AG20443 (cell line): ENCODE results near the gene ISL2.
A peak's percentile ranks its signal among the peaks of the same experiment; 100 is the strongest.
"Not testable (repeated sequence)": the region's sequence is repeated elsewhere in the genome, so short reads cannot be mapped to it uniquely, and the experiment has no call there.

Experiments
- DNase-seq: peaks from one replicate; pipeline ENCODE4 v3.0.0; 2012; ENCODE audit warnings: low spot score, mixed read lengths

ISL2 gene

DNA sequence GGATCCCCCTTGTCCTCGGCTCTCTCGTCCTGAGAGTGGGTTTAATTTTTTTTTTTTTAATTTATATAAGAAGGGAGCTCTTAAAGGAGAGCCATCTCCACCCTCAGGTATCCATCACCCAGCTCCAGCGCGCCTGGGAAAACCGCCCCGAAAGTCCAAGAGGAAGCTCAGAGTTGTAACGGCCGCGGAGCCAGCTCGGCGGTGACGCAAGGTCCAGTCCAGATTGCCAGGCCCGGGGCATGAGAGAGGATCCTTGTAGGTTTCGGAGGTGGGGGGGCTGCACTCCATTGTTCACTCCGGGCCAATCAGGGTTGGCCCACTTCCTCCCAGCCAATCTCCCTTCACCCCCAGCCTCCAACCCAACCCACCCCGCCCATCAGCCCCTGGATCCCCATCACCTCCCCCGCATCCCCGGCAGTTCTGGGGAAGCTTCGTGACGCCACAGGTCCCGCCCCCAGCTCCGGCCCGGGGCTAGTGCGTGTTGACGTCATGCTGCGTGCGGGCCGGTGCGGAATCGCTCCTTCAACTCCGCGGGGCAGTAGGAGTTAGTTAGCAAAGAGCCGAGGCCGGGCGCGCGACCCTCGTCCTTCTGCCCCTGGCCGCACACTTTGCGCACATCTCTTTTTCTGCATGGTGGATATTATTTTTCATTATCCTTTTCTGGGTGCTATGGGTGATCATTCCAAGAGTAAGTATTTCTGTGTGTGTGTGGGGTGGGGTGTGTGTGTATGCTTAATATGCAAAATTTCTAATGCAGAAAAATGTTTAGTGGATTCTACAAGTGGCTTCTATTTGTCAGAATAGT lies at the start of gene ISL2:
ISL2 (plus strand) TSS at position 520 of the 805 bp plus-strand sequence; CDS start at position 631, 111 bp downstream.
- peak; percentile 53 for DNase-seq

DNA sequence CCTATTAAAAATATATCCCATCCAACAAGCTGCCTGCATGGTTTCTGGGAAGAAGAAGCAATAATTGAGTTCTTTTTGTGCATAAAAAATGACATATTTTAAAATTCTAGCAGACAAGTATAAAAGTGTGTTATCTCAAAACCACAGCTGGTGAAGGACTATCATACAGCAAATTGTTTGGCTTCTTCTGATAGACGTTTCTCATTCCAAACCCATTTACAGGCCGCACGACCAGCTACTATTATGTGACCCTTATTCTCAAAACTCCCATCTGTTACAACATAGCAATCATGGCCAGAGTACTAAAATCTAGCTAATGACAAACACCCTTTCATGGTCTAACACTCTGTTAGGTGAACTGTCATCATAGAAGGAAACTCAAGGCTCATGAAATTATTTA lies 47.0 kb upstream of the ISL2 start:
- no peak for DNase-seq

DNA sequence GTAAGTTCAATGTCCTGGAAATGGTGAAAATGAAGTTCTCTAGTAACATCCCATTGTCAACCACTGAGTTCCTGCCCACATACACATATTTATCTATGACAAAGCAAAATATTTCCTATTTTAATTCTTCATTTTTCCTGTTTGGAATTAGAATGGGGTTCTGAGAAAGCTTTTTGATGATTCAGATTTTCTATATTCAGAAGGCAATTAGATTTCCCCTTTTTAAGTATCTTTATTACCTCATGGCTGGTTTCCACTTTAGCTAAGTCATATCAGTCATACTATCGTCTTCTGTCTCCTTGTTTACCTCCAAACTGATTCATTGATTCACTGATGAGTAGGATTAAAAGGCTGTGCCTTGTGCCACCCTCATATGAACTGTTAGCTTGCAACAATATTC lies 43.2 kb upstream of the ISL2 start:
- DNase-seq: no peak

DNA sequence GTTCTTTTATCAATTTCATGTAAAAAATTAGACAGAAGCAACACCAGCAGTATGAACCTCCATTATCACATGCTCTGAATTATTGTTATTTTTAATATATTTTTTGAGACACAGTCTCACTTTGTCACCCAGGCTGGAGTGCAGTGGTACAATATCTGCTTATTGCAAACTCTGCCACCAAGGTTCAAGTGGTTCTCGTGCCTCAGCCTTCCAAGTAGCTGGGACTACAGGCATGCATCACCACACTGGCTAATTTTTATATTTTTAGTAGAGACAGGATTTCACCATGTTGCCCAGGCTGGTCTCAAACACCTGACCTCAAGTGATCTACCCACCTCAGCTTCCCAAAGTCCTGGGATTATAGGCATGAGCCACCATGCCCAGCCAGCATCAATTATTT lies 42.1 kb upstream of the ISL2 start:
- DNase-seq: not testable (repeated sequence)

DNA sequence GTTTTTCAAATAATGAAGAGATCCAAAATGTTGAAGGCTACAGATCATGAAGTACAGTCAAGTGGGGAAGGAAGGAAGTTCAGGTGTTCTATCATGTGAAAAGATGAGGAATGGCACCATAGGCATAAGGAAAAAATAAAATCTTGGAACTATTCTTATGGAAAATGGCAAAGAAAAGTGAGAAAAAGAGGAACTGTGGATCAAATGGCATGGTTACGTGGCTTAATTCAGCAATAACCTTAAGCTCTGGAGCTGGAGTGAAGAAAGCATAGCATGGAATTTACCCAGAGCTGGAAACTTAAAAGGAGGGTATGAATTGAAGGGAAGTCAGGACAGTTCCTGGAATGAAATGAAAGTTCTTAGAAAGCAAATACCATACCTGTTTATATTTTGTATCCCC lies 39.7 kb upstream of the ISL2 start:
- no peak for DNase-seq

DNA sequence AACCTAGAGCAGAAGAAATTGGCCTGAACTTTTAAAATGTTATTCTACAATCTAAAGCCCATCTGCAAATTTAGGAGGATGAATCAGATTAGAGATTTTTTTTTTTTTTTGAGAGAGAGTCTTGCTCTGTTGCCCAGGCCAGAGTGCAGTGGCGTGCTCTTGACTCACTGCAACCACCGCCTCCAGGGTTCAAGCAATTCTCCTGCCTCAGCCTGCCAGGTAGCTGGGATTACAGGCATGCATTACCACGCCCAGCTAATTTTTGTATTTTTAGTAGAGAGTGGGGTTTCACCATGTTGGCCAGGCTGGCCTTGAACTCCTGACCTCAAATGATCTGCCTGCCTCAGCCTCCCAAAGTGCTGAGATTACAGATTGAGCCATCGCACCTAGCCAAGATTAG lies 38.6 kb upstream of the ISL2 start:
- DNase-seq: not testable (repeated sequence)

DNA sequence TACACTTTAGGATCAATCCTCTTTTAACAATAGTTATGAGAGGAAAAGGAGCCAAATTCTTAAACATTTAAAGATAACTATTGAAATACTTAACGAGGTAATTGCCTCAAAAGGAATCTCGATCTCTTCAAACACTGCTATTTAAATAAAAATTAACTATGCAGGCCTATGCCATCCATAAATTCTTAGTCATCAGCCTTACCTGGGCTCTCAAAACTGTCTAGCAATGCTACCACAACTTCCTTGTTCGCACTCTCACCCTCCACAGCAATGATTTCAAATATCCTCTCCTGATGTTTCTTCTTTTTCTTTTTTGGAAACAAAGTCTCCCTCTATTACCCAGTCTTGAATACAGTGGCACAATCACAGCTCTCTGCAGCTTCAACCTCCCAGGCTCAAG lies 37.6 kb upstream of the ISL2 start:
- no peak for DNase-seq

DNA sequence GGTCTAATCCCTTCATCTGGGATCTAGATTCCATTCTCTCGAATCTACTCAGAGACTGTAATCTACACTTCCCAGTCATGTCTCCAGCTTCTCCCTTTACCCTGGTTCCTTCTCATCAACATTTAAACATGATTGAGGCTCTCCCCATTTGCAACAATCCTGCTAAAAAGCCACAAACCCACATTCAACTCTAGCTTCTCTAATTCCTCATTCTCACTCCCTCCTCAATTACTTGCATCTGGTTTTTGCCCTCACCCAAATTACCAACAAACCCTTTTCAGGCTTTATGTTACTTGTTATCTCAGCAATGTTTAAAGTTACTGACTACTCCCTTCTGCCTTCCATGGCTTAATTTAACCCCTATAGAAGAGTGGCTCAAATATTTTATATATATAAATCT lies 36.8 kb upstream of the ISL2 start:
- DNase-seq: no peak

DNA sequence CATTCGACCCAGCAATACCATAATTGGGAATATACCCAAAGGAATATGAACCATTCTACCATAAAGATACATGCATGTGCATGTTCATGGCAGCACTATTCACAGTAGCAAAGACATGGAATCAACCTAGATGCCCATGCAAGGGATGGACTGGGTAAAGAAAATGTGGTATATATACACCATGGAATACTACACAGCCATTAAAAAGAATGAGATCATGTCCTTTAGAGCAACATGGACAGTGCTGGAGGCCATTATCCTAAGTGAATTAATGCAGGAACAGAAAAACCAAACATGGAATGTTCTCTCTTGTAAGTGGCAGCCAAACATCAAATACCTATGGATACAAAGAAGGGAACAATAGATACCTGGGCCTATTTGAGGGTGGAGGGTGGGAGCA lies 32.7 kb upstream of the ISL2 start:
- no peak for DNase-seq

DNA sequence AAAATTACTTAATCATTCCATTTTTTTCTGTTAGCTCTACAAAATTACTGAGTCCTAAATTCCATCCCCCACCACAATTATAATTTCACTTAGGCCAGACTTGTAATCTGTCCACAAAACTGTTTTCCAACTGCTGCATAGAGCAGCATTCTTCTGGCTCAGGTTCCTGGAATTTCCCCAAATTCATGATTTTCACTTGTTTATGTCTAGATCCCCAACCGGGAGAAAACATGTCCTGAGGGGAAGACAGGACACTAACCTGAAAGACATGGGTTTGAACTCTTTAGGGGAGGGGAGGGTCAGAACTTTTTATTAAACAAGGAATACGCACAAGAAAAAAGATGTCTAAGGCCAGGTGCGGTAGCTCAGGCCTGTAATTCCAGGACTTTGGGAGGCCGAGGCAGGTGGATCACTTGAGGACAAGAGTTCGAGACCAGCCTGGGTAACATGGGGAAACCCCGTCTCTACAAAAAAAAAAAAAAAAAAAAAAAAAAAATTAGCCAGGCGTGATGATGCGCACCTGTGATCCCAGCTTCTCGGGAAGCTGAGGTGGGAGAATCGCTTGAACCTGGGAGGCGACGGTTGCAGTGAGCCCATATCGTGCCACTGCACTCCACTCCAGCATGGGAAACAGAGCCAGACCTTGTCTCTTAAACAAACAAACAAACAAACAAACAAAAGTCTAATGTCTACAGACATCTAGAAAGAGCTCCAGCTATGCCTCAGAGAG lies 26.8 kb upstream of the ISL2 start:
- no peak for DNase-seq

DNA sequence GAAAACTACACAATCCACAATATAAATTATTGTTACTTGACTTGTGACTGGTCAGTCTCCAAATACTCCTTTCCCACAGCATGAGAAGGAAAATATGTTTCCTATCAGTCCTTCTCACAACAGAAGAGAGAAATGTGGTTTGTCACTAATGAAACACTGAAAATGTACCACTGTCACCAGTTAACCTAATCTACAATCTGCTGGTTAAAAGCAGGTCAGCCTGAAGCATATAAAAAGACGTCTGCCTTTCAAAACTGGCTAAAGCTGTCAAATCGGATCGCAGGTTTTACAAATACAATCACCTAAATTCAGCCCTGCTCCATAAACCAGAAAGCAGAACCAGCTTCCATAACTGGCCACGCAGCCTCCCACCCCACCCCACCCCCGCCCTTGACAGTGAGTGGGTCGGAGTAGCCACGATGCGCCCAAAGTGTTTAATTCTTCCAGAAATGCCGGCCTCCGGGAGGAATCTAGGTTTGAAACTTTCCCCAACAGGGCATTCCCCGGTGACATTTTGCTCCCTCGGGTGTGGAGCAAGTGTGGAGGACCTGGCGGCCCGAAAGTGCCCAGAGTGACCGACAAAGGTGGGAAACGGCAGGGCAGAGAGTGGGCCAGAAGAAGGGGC lies 26.0 kb upstream of the ISL2 start:
- peak; percentile 44 for DNase-seq

DNA sequence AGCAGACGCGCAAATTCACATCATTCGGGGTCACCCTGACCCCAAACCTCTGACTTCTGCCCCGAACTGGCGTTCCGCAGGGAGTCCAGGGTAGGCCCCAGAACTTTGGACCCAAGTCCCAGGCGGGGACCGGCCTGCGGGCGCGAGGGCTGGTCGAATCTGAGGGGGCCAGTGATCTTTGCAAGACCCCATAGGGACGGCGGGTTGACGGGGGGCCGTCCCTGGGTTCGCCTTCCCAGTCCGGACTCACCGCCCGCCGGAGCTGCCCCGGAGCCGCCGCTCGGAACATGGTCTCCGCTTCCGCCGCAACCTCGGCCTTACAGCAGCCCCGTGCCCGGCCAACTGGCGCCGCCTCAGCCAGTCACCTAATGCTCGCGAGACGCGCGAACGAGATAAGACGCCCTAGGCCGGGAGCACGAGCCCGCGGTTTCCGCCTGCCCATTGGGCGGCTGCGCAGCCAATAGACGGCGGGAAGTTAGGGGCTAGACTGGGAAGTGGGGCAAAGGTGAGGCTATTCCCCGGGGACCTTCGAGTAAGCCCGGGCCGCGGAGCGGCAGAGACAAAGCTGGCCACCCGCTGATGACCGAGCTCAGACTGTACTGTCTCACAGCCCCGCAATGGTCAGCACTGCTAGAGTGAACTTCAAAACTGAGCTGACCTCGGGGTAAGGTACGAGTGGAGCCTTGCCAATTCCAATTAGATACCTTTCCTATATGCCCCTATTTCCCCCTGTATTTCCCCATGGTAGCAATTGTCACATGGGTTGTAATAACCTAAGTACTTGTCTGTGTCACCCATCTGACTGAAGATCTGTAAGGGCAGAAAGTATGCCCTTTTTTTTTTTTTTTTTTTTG lies 25.2 kb upstream of the ISL2 start, which contains the start of gene ETFA:
ETFA (minus strand) TSS at position 370 of the 854 bp plus-strand sequence; CDS start at position 289, 81 bp downstream.
- DNase-seq: peak; percentile 99

DNA sequence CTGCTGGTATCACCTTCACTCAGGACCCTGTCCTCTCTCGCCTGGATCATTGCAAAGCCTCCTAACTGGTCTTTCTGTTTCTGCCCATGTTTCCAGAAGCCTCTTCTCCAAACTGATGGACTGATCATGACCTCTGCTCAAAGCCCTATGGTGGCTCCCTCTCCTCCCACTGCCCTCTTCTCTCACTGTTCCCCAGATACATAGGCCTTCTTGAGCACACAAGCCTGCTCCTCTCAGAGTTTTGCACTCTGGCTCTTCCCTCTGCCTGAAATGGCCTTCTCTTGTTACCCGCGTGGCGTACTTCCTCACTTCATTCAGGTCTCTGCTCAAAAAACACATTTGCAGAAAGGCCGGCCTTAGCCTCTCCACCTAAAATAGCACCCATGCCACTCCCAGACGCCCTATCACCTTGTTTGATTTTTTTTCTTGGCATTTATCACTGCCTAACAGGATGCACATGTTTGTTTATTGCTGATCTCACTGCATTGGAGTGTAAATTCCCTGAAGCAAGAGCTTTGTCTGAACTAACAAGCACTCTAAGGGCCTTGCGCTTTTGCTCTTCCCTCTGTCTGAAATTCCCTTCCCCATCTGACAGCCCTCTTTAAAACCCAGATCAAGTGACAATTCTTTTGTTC lies 23.9 kb upstream of the ISL2 start:
- DNase-seq: no peak

DNA sequence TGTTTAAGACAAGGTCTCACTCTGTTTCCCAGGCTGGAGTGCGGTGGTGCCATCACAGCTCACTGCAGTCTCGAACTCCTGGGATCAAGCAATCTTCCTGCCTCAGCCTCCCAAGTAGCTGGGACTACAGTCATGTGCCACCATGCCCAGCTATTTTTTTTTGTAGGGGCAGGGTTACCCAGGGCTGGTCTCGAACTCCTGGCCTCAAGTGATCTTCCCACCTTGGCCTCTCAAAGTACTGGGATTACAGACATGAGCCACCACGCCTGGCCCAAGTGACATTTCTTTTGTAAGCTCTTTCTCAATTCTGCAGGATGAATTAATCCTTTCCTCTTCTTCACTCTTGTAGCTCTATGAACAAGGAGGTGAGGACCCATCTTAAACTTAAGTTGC lies 23.4 kb upstream of the ISL2 start:
- not testable (repeated sequence) for DNase-seq

DNA sequence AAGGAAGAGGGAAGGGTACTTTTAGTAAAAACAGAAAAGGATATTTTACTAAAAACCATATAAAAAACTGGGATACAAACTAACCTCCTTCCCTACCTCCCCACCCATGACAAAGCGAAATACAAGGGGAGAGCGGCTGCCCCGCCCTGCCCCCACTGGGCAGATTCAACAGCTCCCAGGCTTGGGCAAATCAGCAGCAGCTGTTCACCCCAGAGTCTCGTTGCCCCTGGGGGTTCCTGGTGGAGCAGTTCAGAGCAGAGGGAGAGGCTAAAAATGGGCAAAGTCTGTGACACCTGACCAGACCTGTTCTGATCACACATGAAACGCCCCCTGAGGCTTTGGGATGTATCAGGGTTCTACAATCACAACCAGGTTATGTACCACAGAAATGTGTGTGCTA lies 22.8 kb upstream of the ISL2 start:
- DNase-seq: no peak

DNA sequence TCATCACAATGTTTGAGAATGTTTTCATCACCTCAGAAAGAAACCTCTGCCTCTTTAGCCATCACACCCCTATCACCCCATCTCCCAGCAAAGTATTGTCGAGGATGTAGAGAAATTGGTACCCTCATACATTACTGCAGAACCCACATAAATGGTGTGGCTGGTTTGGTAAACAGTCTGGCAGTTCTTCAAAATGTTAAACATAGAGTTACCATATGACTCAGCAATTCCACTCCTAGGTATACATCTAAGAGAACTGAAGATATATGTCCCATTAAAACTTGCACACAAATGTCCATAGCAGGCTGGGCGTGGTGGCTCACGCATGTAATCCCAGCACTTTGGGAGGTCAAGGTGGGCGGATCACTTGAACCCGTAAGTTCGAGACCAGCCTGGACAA lies 16.6 kb upstream of the ISL2 start:
- no peak for DNase-seq

DNA sequence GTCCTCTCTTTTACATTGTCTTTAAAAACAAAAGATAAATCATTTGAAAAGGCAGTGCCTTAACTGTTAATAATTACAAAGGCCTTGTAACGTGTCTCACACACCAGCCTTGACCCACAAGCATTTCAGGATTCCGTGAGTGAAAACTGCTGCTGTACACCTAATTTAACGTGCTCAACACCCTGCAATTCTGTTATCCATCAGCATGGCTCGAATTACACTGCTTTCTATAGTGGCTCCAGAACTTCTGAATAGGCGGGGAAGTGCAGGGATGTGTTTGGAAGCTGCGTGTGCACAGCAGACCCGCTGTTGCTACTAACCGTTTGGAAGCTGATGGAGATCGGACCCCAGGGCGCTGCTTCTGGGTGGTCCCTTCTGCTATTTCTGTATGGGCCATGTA lies 15.4 kb upstream of the ISL2 start:
- DNase-seq: no peak

DNA sequence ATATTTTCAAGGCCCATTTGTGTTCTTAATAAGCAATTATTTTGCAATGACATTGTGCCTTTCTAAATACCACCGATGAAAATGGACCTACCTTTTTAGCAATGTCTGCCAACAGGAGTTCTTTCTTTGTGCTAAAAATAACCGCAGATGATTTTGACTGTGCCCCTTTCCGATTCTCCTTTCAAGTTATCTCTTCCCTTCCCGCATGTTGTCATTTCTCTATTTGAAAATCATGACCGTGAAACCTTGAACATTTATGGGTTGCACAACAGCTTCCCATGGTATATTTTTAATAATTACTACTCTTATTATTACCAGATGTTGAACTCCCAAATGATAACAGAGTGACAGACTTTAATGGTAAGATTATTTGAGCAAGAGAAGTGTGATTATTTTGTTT lies 15.0 kb upstream of the ISL2 start:
- DNase-seq: no peak

DNA sequence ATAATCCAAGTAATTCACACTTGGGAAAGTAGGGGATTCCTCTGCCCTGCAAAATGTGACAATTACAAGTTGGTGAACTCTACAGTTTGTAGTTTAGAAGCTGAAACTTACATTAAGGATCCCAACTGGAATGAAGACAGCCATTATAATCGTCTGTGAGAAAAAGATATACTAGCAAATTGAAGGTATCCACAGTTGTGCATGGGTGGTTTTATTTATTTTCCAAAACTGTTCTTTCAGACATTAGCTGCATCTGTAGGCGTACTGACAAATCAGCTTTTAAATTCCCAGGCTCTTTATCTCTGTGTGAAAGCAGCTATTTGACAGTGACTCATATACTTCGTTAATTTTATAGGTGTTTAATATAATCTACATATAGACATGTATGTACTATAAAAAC lies 12.5 kb upstream of the ISL2 start:
- no peak for DNase-seq

DNA sequence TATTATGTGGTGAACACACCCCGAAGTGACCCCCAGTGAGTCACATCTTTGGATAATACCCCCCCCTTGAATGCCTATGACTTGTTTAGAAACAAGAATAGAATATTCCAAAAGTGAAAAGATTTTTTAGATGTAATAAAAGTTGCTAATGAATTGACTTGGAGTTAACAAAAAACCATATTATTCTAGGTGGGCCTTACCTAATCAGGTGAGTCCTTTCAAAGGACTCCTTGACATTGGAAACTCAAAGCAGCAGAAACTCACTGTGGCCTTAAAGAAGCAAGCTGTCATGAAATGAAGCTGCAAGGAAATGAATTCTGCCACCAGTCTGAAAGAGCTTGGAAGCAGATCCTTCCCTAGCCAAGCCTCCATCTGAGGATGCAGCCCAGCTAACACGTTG lies 10.9 kb upstream of the ISL2 start:
- DNase-seq: no peak
